Measurements from ENCODE around the gene SLC4A2.

Gene SLC4A2

GRCh38 chr7:151089893-151090730 lies 30.7 kb downstream of the SLC4A2 start:
- no peak for DNase-seq (ENCODE audit: insufficient read length, low spot score)
- TF ChIP-seq CTCF (IDR thresholded peaks at IDR 0.05; ENCODE audit: insufficient read depth, missing control alignments), result no peak
- FAIRE-seq, result no peak

GRCh38 chr7:151091003-151091402 lies 31.6 kb downstream of the SLC4A2 start:
- no peak for DNase-seq (ENCODE audit: insufficient read length, low spot score)
- FAIRE-seq, result no peak

GRCh38 chr7:151091431-151091830 lies 32.0 kb downstream of the SLC4A2 start:
- TF ChIP-seq CTCF (IDR thresholded peaks at IDR 0.05; ENCODE audit: insufficient read depth, missing control alignments), result peak; percentile 41
- DNase-seq (ENCODE audit: insufficient read length, low spot score), result no peak
- no peak for FAIRE-seq

More at GRCh38 chr7:151091003-151091402, 31.6 kb downstream of the SLC4A2 start:
- no peak for TF ChIP-seq CTCF (IDR thresholded peaks at IDR 0.05; ENCODE audit: insufficient read depth, missing control alignments)

GRCh38 chr7:151091988-151092387 lies 32.6 kb downstream of the SLC4A2 start:
- no peak for FAIRE-seq
- no peak for TF ChIP-seq CTCF (IDR thresholded peaks at IDR 0.05; ENCODE audit: insufficient read depth, missing control alignments)
- DNase-seq (ENCODE audit: insufficient read length, low spot score), result no peak

- FAIRE-seq (no peak), DNase-seq (ENCODE audit: insufficient read length, low spot score) (no peak)
- no peak for TF ChIP-seq CTCF (IDR thresholded peaks at IDR 0.05; ENCODE audit: insufficient read depth, missing control alignments)
These were observed 34.4 kb downstream of the SLC4A2 start for GRCh38 chr7:151093748-151094147.

GRCh38 chr7:151094675-151095074 lies 35.3 kb downstream of the SLC4A2 start:
- DNase-seq (ENCODE audit: insufficient read length, low spot score) (no peak), FAIRE-seq (no peak)
- no peak for TF ChIP-seq CTCF (IDR thresholded peaks at IDR 0.05; ENCODE audit: insufficient read depth, missing control alignments)

GRCh38 chr7:151095123-151095797 lies 35.9 kb downstream of the SLC4A2 start:
- no peak for TF ChIP-seq CTCF (IDR thresholded peaks at IDR 0.05; ENCODE audit: insufficient read depth, missing control alignments)
- FAIRE-seq (no peak), DNase-seq (ENCODE audit: insufficient read length, low spot score) (no peak)

All from D721Med (cell line).